SK-N-SH (cell line): Measurements from ENCODE around the gene DKC1. TPM values are rescaled to one million over a fixed set of nuclear protein-coding genes. Genes with fewer than 3 reads are reported as not detected.

Source experiments
- CTCF ChIA-PET: fragments of 300-600, 350-600 bp; formaldehyde crosslinking; extraction: SDS; loops from one replicate; lab custom pipeline; 2021; lab: Yijun Ruan, JAX
- POLR2A ChIA-PET: fragments of 350-600 bp; sonication (Branson Sonifier 250); formaldehyde crosslinking; extraction: SDS; loops from one replicate; lab custom pipeline; 2020; ENCODE audit warnings: antibody characterized with exemption, inconsistent platforms; lab: Yijun Ruan, JAX
- DNase-seq: peaks from one replicate; pipeline ENCODE4 v3.0.0; 2012
- H2AFZ ChIP-seq: fragments of 200-600 bp; sonication (generic); 2 replicates; pipeline ENCODE4 v1.8.1; 2016; ENCODE audit warnings: antibody characterized with exemption, mild to moderate bottlenecking, low read depth
- H3F3A ChIP-seq: fragments of 200-600 bp; sonication (generic); replicated peaks from 2 replicates; pipeline ENCODE3; 2016; ENCODE audit warnings: antibody characterized with exemption, mild to moderate bottlenecking; ENCODE audit not compliant: insufficient read depth
- H3K27ac ChIP-seq, 2 experiments: fragments of 200-500 bp in 1 of 2; fragments of 200-600 bp in 1 of 2; sonication (Bioruptor generic) in 1 of 2; sonication (generic), shearing (Covaris generic) in 1 of 2; 2 replicates each; pipeline versions ENCODE4 v1.5.1 to v1.6.1; 2014 to 2016; ENCODE audit warnings: low read depth in 2 of 2, inconsistent platforms in 1 of 2, low read length in 1 of 2, mild to moderate bottlenecking in 1 of 2, mixed read lengths in 1 of 2
- H3K27me3 ChIP-seq: fragments of 200-600 bp; sonication (generic), shearing (Covaris generic); 2 replicates; pipeline ENCODE4 v1.6.1; 2016; ENCODE audit warnings: mixed run types; ENCODE audit not compliant: insufficient read depth
- H3K36me3 ChIP-seq, 2 experiments: fragments of 200-500 bp in 1 of 2; fragments of 200-600 bp in 1 of 2; sonication (Bioruptor generic) in 1 of 2; sonication (generic) in 1 of 2; replicated peaks in 1 of 2; 2 replicates each; pipeline versions ENCODE3 to v1.5.1; 2014 to 2016; ENCODE audit warnings: low read length in 1 of 2, mild to moderate bottlenecking in 1 of 2; ENCODE audit not compliant: insufficient read depth in 2 of 2, control insufficient read depth in 1 of 2
- H3K4me1 ChIP-seq, 2 experiments: fragments of 200-500 bp in 1 of 2; fragments of 200-600 bp in 1 of 2; sonication (Bioruptor generic) in 1 of 2; sonication (generic), shearing (Covaris generic) in 1 of 2; 2 replicates each; pipeline versions ENCODE4 v1.5.1 to v1.6.1; 2014 to 2016; ENCODE audit warnings: low read depth in 1 of 2, low read length in 1 of 2, mixed run types in 1 of 2; ENCODE audit not compliant: insufficient read depth in 2 of 2, control insufficient read depth in 1 of 2
- H3K4me2 ChIP-seq: fragments of 200-600 bp; sonication (generic), shearing (Covaris generic); 2 replicates; pipeline ENCODE4 v1.6.1; 2017; ENCODE audit warnings: mixed run types
- H3K4me3 ChIP-seq, 2 experiments: fragments of 200-500 bp in 1 of 2; fragments of 200-600 bp in 1 of 2; sonication (Bioruptor generic) in 1 of 2; sonication (generic), shearing (Covaris generic) in 1 of 2; 2 replicates each; pipeline versions ENCODE4 v1.5.1 to v1.8.1; 2014 to 2016; ENCODE audit warnings: low read depth in 2 of 2, inconsistent platforms in 1 of 2, low read length in 1 of 2, mild to moderate bottlenecking in 1 of 2, mixed read lengths in 1 of 2, moderate library complexity in 1 of 2
- H3K79me2 ChIP-seq: fragments of 200-600 bp; sonication (generic); 2 replicates; pipeline ENCODE4 v1.8.1; 2017; ENCODE audit warnings: mild to moderate bottlenecking; ENCODE audit not compliant: insufficient read depth
- H3K9ac ChIP-seq: fragments of 200-600 bp; sonication (generic); 2 replicates; pipeline ENCODE4 v1.6.1; 2017; ENCODE audit warnings: mixed run types
- H3K9me2 ChIP-seq: fragments of 200-600 bp; sonication (generic); 2 replicates; pipeline ENCODE4 v1.6.1; 2017; ENCODE audit warnings: mixed run types
- H3K9me3 ChIP-seq: fragments of 200-600 bp; sonication (generic); 2 replicates; pipeline ENCODE4 v1.6.1; 2017; ENCODE audit warnings: mixed run types, mild to moderate bottlenecking, moderate library complexity
- H4K20me1 ChIP-seq: fragments of 200-600 bp; sonication (generic); 2 replicates; pipeline ENCODE4 v1.6.1; 2017; ENCODE audit warnings: mild to moderate bottlenecking, mixed run types; ENCODE audit not compliant: insufficient read depth
- ELF1 ChIP-seq: IDR thresholded peaks from 2 replicates; pipeline ENCODE4 v1.4.0; 2012
- EZH2phosphoT487 ChIP-seq: fragments of 200-600 bp; sonication (generic); IDR thresholded peaks from 2 replicates; pipeline ENCODE4 v1.6.1; 2017; ENCODE audit warnings: low read depth, mixed run types, mild to moderate bottlenecking, antibody characterized with exemption, moderate library complexity, borderline replicate concordance
- GABPA ChIP-seq: IDR thresholded peaks from 2 replicates; pipeline ENCODE4 v1.4.0; 2012; ENCODE audit warnings: low read depth, mild to moderate bottlenecking
- RAD21 ChIP-seq: IDR thresholded peaks from 2 replicates; pipeline ENCODE4 v1.6.1; 2012; ENCODE audit warnings: mild to moderate bottlenecking, low read length
- RFX5 ChIP-seq: IDR thresholded peaks from 2 replicates; pipeline ENCODE4 v1.6.1; 2012; ENCODE audit warnings: mild to moderate bottlenecking, improper control_type of control experiment, low read length
- RXRA ChIP-seq: IDR thresholded peaks from 2 replicates; pipeline ENCODE4 v1.4.0; 2012; ENCODE audit warnings: low read depth, mild to moderate bottlenecking, borderline replicate concordance
- SMC3 ChIP-seq: IDR thresholded peaks from 2 replicates; pipeline ENCODE4 v1.6.1; 2012; ENCODE audit warnings: low read depth, low read length, improper control_type of control experiment
- YY1 ChIP-seq: IDR thresholded peaks from 2 replicates; pipeline ENCODE4 v1.4.0; 2012; ENCODE audit warnings: low read depth, mild to moderate bottlenecking
- WGBS: methylation state at CpG from one replicate; pipeline ENCODE4 v1.1.6; 2017; ENCODE audit warnings: low lambda C conversion rate; 5-methylcytosine and 5-hydroxymethylcytosine counted together
- polyA plus RNA-seq, 3 experiments: library from polyadenylated mRNA; depleted of rRNA; stranded (reverse); fragments of >200 nt; gene quantifications; 2 replicates each; pipeline ENCODE4 v1.2.3, GENCODE V29; 2012
- TF ChIP-seq, protein P1 (sequence below): fragments of 150-350 bp; IDR thresholded peaks from 2 replicates; pipeline ENCODE4 v1.6.1; 2016; ENCODE audit warnings: mild to moderate bottlenecking, low read depth, low read length
- TF ChIP-seq, protein P2 (sequence below): fragments of 200-600 bp; sonication (generic); IDR thresholded peaks from 2 replicates; pipeline ENCODE4 v1.6.1; 2017; ENCODE audit warnings: antibody characterized with exemption, mild to moderate bottlenecking, moderate library complexity
- TF ChIP-seq, protein P3 (sequence below): IDR thresholded peaks from 2 replicates; pipeline ENCODE4 v1.4.0; 2012; ENCODE audit warnings: low read depth
- TF ChIP-seq, protein P4 (sequence below): fragments of 150-350 bp; IDR thresholded peaks from 2 replicates; pipeline ENCODE4 v1.6.1; 2017; ENCODE audit warnings: antibody characterized with exemption, low read length, low read depth, borderline replicate concordance

Gene DKC1
- polyA plus RNA-seq, 1 of the 3 experiments (the other 2 are of a cell fraction) = 53.0 TPM

DNA sequence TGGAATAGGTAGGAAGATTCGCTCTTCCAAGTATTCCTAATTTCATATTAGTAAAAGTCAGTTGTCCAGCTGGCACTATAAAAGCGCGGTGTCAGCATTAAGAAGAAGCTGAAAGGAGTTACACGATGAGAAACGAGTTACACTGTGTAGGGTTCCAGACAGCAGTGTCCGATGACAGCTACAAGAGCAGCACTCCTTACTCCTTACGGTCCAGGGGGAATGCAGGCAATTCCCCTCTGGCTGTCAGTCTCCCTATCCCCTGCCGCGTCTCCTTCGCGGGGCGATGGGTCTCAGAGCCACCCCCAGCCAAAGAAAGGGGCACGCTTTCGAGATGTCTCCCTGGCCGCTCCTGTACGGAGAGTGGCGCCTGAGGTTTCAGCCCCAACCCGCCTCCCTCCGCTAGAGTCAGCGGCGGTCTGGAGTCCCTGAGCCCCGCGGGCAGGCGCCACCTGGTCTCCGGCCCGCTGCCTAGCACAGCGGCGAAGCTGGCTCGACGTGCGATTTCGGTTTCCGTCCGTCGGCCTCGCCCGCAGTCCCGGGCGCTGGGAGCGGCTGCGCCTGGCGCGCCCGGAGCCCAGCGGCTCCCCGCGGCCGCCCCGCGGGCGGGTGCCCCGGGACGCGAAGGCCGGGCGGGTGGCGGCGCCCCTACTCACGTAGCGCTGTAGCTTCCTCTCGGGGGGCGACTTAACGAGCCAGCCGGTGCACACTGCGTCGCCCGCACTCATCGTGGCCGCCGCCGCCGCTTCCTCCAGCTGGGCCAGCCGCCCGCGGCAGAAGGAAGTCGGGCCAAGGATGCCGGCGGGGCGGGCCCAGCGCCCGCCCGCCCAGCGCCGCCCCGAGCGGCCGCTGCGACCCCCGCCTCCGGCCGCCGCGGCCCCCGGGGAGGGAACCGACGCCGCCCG, 12.1 kb upstream of the DKC1 start, which contains the start of gene GAB3:
Gene GAB3, minus strand, starts transcription at position 777 of the 902 bp plus-strand sequence. Its CDS starts 52 bp downstream, at position 725.
- CTCF ChIA-PET = interaction anchor here (0.9 to 2.4 kb wide), 4 partner anchors 12 to 90 kb away, joined by 3 to 14 read pairs (median 5); partner anchors contain the start of gene DKC1
- H3K27me3 ChIP-seq = peaks cover 13% of the 10 kb centered on the region; the same call in 1 of the 2 replicates
- H3K36me3 ChIP-seq = no peaks in the 10 kb centered on the region
- no peaks in the 10 kb centered on the region for H3K79me2 ChIP-seq
- H3K9me2 ChIP-seq = no peaks in the 10 kb centered on the region
- no peak within 1 kb of the TSS for H3K9ac ChIP-seq
- 17% methylated on average over 25 of the region's 98 CpGs for WGBS
- POLR2A ChIA-PET = interaction anchor here (0.9 kb wide), 1 partner anchor 12 kb away, joined by 4 read pairs; the partner anchor contains the start of gene DKC1
- H4K20me1 ChIP-seq = no peaks in the 10 kb centered on the region
- H3F3A ChIP-seq = no peaks in the 10 kb centered on the region
- no peaks in the 10 kb centered on the region for H3K9me3 ChIP-seq
- H3K4me1 ChIP-seq = peaks cover 0 to 2% of the 10 kb centered on the region in 2 experiments; a peak in 1 of 4 replicates
- peak within 1 kb of the TSS; percentile 48 to 56; a peak in 3 of 4 replicates for H3K4me3 ChIP-seq
- H3K27ac ChIP-seq = no peak within 1 kb of the TSS
- H3K4me2 ChIP-seq = peak within 1 kb of the TSS; percentile 55; the same call in 1 of the 2 replicates
- H2AFZ ChIP-seq = peak within 1 kb of the TSS; percentile 71
- DNase-seq = peak; percentile 65
- no peak for TF ChIP-seq RXRA
- TF ChIP-seq GABPA = no peak
- TF ChIP-seq SMC3 = no peak
- TF ChIP-seq, protein P1, sequence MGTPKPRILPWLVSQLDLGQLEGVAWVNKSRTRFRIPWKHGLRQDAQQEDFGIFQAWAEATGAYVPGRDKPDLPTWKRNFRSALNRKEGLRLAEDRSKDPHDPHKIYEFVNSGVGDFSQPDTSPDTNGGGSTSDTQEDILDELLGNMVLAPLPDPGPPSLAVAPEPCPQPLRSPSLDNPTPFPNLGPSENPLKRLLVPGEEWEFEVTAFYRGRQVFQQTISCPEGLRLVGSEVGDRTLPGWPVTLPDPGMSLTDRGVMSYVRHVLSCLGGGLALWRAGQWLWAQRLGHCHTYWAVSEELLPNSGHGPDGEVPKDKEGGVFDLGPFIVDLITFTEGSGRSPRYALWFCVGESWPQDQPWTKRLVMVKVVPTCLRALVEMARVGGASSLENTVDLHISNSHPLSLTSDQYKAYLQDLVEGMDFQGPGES = no peak
- TF ChIP-seq, protein P2, sequence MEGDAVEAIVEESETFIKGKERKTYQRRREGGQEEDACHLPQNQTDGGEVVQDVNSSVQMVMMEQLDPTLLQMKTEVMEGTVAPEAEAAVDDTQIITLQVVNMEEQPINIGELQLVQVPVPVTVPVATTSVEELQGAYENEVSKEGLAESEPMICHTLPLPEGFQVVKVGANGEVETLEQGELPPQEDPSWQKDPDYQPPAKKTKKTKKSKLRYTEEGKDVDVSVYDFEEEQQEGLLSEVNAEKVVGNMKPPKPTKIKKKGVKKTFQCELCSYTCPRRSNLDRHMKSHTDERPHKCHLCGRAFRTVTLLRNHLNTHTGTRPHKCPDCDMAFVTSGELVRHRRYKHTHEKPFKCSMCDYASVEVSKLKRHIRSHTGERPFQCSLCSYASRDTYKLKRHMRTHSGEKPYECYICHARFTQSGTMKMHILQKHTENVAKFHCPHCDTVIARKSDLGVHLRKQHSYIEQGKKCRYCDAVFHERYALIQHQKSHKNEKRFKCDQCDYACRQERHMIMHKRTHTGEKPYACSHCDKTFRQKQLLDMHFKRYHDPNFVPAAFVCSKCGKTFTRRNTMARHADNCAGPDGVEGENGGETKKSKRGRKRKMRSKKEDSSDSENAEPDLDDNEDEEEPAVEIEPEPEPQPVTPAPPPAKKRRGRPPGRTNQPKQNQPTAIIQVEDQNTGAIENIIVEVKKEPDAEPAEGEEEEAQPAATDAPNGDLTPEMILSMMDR = no peak
- no peak for TF ChIP-seq EZH2phosphoT487
- no peak for TF ChIP-seq RFX5
- TF ChIP-seq, protein P3, sequence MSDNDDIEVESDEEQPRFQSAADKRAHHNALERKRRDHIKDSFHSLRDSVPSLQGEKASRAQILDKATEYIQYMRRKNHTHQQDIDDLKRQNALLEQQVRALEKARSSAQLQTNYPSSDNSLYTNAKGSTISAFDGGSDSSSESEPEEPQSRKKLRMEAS = no peak
- no peak for TF ChIP-seq ELF1
- no peak for TF ChIP-seq YY1
- TF ChIP-seq RAD21 = no peak
- TF ChIP-seq, protein P4, sequence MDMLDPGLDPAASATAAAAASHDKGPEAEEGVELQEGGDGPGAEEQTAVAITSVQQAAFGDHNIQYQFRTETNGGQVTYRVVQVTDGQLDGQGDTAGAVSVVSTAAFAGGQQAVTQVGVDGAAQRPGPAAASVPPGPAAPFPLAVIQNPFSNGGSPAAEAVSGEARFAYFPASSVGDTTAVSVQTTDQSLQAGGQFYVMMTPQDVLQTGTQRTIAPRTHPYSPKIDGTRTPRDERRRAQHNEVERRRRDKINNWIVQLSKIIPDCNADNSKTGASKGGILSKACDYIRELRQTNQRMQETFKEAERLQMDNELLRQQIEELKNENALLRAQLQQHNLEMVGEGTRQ = no peak
- TF ChIP-seq, all 33 proteins: peak for 0
